Measurements from ENCODE around the gene KCNQ2.

The KCNQ2 gene

DNA sequence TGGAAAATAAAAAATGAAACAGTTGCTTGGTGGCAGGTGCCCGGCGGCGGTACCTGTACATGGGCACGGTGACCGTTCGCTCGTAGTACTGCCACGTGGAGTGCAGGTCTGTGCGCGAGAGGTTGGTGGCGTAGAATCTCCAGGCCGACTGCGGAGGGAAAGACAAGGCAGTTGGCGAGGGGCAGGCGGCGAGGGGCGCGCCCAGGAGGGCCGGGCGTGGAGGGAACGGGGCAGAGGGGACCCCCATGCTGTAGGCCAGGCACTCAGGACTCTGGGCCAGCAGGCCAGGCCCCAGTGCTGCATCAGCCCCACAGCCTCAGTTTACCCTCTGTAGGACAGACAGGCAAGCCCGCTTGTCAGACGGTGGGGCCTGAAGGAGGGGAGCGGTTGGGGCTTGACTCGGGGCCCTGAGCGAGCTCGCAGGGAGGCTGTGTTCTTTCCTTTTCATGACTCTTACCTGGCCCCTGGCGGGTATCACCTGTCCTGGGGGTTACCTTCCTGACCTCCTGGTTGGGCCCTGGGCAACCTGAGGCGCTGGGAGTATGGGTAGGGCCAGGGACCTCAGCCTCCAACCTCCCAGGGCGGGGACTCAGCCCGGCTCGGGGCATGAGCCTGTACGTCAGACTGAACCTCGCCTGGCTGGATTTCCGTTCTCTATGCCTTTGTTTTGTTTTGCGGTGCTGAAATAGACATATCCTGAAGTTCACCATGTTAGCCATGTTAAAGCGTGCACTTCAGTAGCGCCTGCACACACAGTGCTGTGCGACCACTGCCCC, 38.5 kb downstream of the KCNQ2 start:
- TF ChIP-seq CTCF (IDR thresholded peaks at IDR 0.05): no peak
- Histone ChIP-seq H3K79me2 (no peaks in the 10 kb centered on the region), H3K4me3 (ENCODE audit: low read depth, low read length) (no peak overlapping the region), H3K9ac (no peak overlapping the region), H3K27me3 (ENCODE audit: control insufficient read depth, insufficient read depth, low read length) (no peaks in the 10 kb centered on the region), H2AFZ (no peak overlapping the region), H3K9me3 (ENCODE audit: control insufficient read depth, low read length) (no peaks in the 10 kb centered on the region), H3K4me1 (no peaks in the 10 kb centered on the region), H3K36me3 (ENCODE audit: control insufficient read depth, insufficient read depth, low read length) (no peaks in the 10 kb centered on the region), H3K4me2 (ENCODE audit: low read length) (no peak overlapping the region), H3K27ac (no peak overlapping the region)

DNA sequence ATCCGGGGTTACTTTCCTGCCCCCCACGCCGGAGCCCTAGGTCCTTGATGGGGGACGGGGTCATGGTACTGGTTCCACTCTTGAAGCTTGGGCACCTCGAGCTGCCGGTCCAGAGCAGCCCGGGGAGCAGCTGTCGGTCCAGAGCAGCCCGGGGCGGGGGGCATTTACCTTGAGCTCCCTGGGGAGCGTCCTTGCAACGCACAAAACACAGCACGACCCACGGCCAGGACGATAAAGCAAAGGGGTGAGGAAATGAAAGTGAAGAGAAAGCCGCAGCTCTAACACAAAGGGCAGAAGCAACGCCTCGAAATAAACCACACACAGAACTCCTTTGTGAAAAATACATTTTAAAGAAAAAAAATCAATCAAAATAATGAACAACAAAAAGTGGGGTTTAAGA, 39.1 kb downstream of the KCNQ2 start:
- Histone ChIP-seq H3K9me3 (ENCODE audit: control insufficient read depth, low read length) (no peaks in the 10 kb centered on the region), H3K4me3 (ENCODE audit: low read depth, low read length) (no peak overlapping the region), H3K36me3 (ENCODE audit: control insufficient read depth, insufficient read depth, low read length) (no peaks in the 10 kb centered on the region), H3K4me2 (ENCODE audit: low read length) (no peak overlapping the region), H2AFZ (no peak overlapping the region), H3K79me2 (no peaks in the 10 kb centered on the region), H3K27me3 (ENCODE audit: control insufficient read depth, insufficient read depth, low read length) (no peaks in the 10 kb centered on the region), H3K4me1 (no peaks in the 10 kb centered on the region), H3K27ac (no peak overlapping the region), H3K9ac (no peak overlapping the region)
- TF ChIP-seq CTCF (IDR thresholded peaks at IDR 0.05): no peak

DNA sequence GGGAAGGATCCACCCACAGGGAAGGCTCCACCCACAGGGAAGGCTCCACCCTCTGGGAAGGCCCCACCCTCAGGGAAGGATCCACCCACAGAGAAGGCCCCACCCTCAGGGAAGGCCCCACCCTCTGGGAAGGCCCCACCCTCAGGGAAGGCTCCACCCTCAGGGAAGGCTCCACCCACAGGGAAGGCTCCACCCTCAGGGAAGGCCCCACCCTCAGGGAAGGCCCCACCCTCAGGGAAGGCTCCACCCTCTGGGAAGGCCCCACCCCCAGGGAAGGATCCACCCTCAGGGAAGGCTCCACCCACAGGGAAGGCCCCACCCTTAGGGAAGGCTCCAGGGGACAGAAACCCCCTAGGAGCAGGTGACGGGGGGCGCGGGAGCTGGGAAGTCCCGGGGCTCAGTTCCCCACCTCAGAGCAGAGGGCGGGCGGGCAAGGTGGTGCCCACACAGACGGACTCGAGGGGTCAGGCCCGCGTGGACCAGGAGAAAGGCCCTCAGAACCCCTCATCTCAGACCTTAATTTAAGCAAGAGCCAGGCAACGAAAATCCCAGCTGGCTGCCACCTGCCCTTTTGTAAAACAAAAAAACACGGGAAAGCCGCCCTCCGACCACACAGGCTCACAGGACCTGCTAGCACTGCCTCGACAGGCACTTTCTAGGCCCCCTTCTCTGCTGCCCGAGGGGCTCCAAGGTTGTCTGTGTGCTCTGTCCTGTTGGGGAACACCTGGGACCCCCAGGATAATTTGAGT, 39.7 kb downstream of the KCNQ2 start:
- Histone ChIP-seq H3K4me1 (no peaks in the 10 kb centered on the region), H3K9ac (no peak overlapping the region), H3K4me2 (ENCODE audit: low read length) (no peak overlapping the region), H3K79me2 (no peaks in the 10 kb centered on the region), H3K27ac (no peak overlapping the region), H3K27me3 (ENCODE audit: control insufficient read depth, insufficient read depth, low read length) (no peaks in the 10 kb centered on the region), H3K9me3 (ENCODE audit: control insufficient read depth, low read length) (no peaks in the 10 kb centered on the region), H3K4me3 (ENCODE audit: low read depth, low read length) (no peak overlapping the region), H3K36me3 (ENCODE audit: control insufficient read depth, insufficient read depth, low read length) (no peaks in the 10 kb centered on the region), H2AFZ (no peak overlapping the region)
- TF ChIP-seq CTCF (IDR thresholded peaks at IDR 0.05): no peak

DNA sequence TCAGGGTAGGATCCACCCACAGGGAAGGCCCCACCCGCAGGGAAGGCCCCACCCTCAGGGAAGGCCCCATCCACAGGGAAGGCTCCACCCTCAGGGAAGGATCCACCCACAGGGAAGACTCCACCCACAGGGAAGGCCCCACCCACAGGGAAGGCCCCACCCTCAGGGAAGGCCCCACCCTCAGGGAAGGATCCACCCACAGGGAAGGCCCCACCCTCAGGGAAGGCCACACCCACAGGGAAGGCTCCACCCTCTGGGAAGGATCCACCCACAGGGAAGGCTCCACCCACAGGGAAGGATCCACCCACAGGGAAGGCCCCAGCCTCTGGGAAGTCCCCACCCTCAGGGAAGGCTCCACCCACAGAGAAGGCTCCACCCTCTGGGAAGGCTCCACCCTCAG, 40.5 kb downstream of the KCNQ2 start:
- Histone ChIP-seq H3K27me3 (ENCODE audit: control insufficient read depth, insufficient read depth, low read length) (no peaks in the 10 kb centered on the region), H3K4me3 (ENCODE audit: low read depth, low read length) (no peak overlapping the region), H3K9me3 (ENCODE audit: control insufficient read depth, low read length) (no peaks in the 10 kb centered on the region), H3K27ac (no peak overlapping the region), H3K4me1 (no peaks in the 10 kb centered on the region), H3K4me2 (ENCODE audit: low read length) (no peak overlapping the region), H3K79me2 (no peaks in the 10 kb centered on the region), H3K9ac (no peak overlapping the region), H2AFZ (no peak overlapping the region), H3K36me3 (ENCODE audit: control insufficient read depth, insufficient read depth, low read length) (no peaks in the 10 kb centered on the region)
- no peak for TF ChIP-seq CTCF (IDR thresholded peaks at IDR 0.05)

All from parathyroid adenoma (tissue), 2 donors.